Testis (tissue), 2 donors: ENCODE measurements around the gene AHCY.

Source experiments
- POLR2A ChIP-seq: fragments of 450-650 bp; IDR thresholded peaks from one replicate; pipeline ENCODE4 v1.6.1; 2017; ENCODE audit warnings: antibody characterized with exemption, mild to moderate bottlenecking, moderate library complexity
- TF ChIP-seq, protein P1 (sequence below), 3 experiments: fragments of 450-650 bp in 2 of 3; fragments of 200-600 bp in 1 of 3; sonication (generic) in 1 of 3; IDR thresholded peaks; one replicate each; pipeline ENCODE4 v1.5.1; 2016 to 2019; ENCODE audit warnings: antibody characterized with exemption in 3 of 3, mild to moderate bottlenecking in 2 of 3, moderate library complexity in 1 of 3

DNA sequence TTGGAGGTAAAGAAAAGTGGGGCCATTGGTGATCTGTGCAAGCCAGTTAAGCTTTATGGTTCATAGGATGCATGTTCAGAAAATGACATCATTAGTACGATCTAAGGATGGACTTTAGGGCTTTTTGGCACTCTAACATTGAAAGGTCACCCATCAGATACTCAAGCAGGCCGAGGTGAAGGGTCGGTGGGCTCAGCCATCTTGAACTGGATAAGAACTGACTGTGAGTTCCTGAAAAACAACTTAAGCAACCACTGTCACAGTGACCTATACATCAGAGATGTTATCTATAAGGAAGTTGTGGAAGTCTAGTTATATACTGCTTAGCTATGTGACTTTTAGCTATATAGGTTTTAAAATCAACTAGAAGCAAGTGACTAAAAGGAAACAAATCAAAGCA, 46.9 kb upstream of the AHCY start:
- no peak for TF ChIP-seq POLR2A
- TF ChIP-seq, protein P1, sequence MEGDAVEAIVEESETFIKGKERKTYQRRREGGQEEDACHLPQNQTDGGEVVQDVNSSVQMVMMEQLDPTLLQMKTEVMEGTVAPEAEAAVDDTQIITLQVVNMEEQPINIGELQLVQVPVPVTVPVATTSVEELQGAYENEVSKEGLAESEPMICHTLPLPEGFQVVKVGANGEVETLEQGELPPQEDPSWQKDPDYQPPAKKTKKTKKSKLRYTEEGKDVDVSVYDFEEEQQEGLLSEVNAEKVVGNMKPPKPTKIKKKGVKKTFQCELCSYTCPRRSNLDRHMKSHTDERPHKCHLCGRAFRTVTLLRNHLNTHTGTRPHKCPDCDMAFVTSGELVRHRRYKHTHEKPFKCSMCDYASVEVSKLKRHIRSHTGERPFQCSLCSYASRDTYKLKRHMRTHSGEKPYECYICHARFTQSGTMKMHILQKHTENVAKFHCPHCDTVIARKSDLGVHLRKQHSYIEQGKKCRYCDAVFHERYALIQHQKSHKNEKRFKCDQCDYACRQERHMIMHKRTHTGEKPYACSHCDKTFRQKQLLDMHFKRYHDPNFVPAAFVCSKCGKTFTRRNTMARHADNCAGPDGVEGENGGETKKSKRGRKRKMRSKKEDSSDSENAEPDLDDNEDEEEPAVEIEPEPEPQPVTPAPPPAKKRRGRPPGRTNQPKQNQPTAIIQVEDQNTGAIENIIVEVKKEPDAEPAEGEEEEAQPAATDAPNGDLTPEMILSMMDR (IDR thresholded peaks at IDR 0.05) = no peak
